Neural crest cell (in vitro differentiated cells): ENCODE measurements around the gene DNAAF5. TPM values are rescaled to one million over a fixed set of nuclear protein-coding genes. Genes with fewer than 3 reads are reported as not detected.

ENCODE experiments used
- DNase-seq: peaks from one replicate; pipeline ENCODE4 v3.0.0; 2021; ENCODE audit warnings: low read depth, mixed read lengths, low spot score
- H3K27ac Mint-ChIP-seq: one replicate; pipeline ENCODE4 v1.8.0; 2021; ENCODE audit warnings: mild to moderate bottlenecking, mixed read lengths; ENCODE audit not compliant: unreplicated experiment
- H3K27me3 Mint-ChIP-seq: 2 replicates; pipeline ENCODE4 v1.8.0; 2021; ENCODE audit warnings: low read depth, mild to moderate bottlenecking, mixed read lengths
- H3K36me3 Mint-ChIP-seq: 2 replicates; pipeline ENCODE4 v1.8.0; 2021; ENCODE audit warnings: low read depth, mild to moderate bottlenecking, mixed read lengths
- H3K4me1 Mint-ChIP-seq: 2 replicates; pipeline ENCODE4 v1.8.0; 2021; ENCODE audit warnings: mixed read lengths
- H3K4me3 Mint-ChIP-seq: one replicate; pipeline ENCODE4 v1.8.0; 2021; ENCODE audit warnings: mild to moderate bottlenecking, mixed read lengths
- H3K9me3 Mint-ChIP-seq: 2 replicates; pipeline ENCODE4 v1.8.0; 2021; ENCODE audit warnings: mixed read lengths
- CTCF ChIP-seq: fragments of 200-600 bp; sonication (generic); conservative IDR thresholded peaks from 2 replicates; pipeline ENCODE4 v1.5.0; 2021; ENCODE audit warnings: antibody characterized with exemption, mild to moderate bottlenecking
- total RNA-seq: library from RNA; stranded (reverse); gene quantifications from 2 replicates; pipeline ENCODE4 v1.2.1, GENCODE V29; 2021

DNAAF5 gene
- total RNA-seq, 1 donor from 2014 or later: 54.2 TPM

DNA sequence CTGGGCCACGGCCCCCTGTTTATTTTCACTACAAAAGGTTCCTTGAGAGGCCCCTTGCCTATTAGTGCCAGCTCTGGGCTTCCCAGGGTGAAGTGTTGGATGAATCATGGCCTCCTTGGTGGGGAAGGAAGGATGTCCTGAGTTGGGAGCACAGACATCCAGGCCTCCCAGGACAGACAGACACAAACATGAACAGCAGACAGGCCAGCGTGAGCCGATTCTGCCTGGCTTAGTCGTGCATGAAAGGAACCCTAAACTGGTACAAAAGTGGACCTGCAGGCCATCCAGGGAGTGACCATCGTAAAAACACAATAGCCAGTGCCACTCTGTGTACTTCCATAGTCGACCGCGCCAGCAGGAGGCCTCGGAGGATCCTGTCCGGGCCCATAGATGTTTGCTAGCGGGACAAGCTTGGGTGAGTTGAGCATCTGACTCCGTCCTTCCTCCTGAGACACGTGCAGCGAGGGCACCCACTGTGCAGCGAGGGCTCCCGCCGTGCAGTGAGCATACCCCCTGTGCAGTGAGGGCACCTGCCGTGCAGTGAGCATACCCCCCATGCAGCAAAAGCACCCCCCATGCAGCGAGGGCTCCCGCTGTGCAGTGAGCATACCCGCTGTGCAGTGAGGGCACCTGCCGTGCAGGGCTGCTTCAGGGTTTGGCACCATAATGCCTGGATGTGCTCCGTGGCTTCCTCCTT, 51.9 kb downstream of the DNAAF5 start:
- no peak for TF ChIP-seq CTCF
- peaks cover 25% of the 10 kb centered on the region for H3K36me3 Mint-ChIP-seq

DNA sequence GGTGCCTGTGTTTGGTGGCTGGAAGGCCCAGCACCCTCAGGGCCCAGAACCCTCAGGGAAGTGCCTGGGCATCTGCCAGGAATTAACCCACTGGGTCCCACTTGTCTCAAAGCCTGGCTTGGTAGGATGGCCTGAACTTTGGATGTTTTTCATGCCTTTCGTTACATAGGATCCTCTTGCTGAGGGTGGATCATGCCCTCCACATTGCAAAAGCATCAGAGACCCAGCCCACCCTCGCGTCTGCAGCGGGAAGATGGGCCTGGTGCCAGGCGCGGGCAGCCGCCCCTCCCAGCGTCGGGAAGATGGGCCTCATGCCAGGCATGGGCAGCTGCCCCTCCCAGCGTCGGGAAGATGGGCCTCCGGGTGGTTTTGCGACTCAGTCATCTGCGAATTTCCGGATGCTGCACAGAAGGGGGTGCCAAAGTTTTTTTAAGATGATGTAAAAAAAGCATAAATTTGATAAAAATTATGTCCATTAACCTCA, 52.5 kb downstream of the DNAAF5 start:
- no peak for TF ChIP-seq CTCF
- no peak overlapping the region for H3K4me3 Mint-ChIP-seq
- H3K9me3 Mint-ChIP-seq: no peaks in the 10 kb centered on the region

More for the DNA sequence above, 51.9 kb downstream of the DNAAF5 start:
- H3K4me1 Mint-ChIP-seq: no peaks in the 10 kb centered on the region
- H3K27me3 Mint-ChIP-seq: no peaks in the 10 kb centered on the region
- no peak overlapping the region for H3K4me3 Mint-ChIP-seq
- H3K9me3 Mint-ChIP-seq: no peaks in the 10 kb centered on the region
- no peak overlapping the region for H3K27ac Mint-ChIP-seq
- no peak for DNase-seq

GRCh38 chr7:779480-779879, 53.0 kb downstream of the DNAAF5 start:
- no peak overlapping the region for H3K27ac Mint-ChIP-seq
- H3K9me3 Mint-ChIP-seq: no peaks in the 10 kb centered on the region
- no peak for DNase-seq
- no peak for TF ChIP-seq CTCF
- H3K36me3 Mint-ChIP-seq: peaks cover 29% of the 10 kb centered on the region
- no peaks in the 10 kb centered on the region for H3K4me1 Mint-ChIP-seq
- H3K27me3 Mint-ChIP-seq: no peaks in the 10 kb centered on the region
- no peak overlapping the region for H3K4me3 Mint-ChIP-seq

More for the DNA sequence above, 52.5 kb downstream of the DNAAF5 start:
- DNase-seq: no peak
- no peak overlapping the region for H3K27ac Mint-ChIP-seq
- no peaks in the 10 kb centered on the region for H3K27me3 Mint-ChIP-seq
- no peaks in the 10 kb centered on the region for H3K4me1 Mint-ChIP-seq
- peaks cover 29% of the 10 kb centered on the region for H3K36me3 Mint-ChIP-seq

- Mint-ChIP-seq H3K36me3 (peaks cover 34% of the 10 kb centered on the region), H3K4me3 (no peak overlapping the region), H3K27me3 (no peaks in the 10 kb centered on the region), H3K27ac (no peak overlapping the region), H3K9me3 (no peaks in the 10 kb centered on the region), H3K4me1 (no peaks in the 10 kb centered on the region)
- no peak for TF ChIP-seq CTCF
- DNase-seq: no peak
Measured at GRCh38 chr7:780081-780480, 53.6 kb downstream of the DNAAF5 start.

DNA sequence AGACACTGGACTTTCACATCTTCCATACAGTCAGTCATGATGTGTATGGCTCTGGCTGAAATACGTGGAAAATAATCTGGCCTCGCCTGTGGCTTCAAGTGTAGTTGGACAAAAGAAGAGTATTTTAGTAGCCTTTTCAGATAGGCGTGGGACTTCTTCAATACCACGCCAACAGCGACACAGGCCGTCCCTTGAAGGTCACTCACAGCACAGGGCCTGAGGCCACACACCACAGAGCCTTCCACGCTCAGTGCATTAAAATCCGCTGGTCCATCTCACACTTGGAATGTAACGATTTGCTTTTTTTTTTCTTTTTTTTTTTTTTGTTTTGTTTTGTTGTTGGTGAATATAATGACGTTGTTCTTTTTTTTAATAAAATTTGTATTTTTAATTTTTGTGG, 54.0 kb downstream of the DNAAF5 start:
- H3K27ac Mint-ChIP-seq: no peak overlapping the region
- DNase-seq: no peak
- H3K27me3 Mint-ChIP-seq: no peaks in the 10 kb centered on the region
- peaks cover 35% of the 10 kb centered on the region for H3K36me3 Mint-ChIP-seq
- H3K4me3 Mint-ChIP-seq: no peak overlapping the region
- no peaks in the 10 kb centered on the region for H3K9me3 Mint-ChIP-seq
- no peaks in the 10 kb centered on the region for H3K4me1 Mint-ChIP-seq
- no peak for TF ChIP-seq CTCF
